ENCODE measurements around the gene PTDSS2. TPM values are rescaled to one million over a fixed set of nuclear protein-coding genes. Genes with fewer than 3 reads are reported as not detected.

The PTDSS2 gene
- total RNA-seq, 1 experiment from 2014 or later = 28.2 TPM

GRCh38 chr11:426851-427250 lies 23.2 kb upstream of the PTDSS2 start:
- intact Hi-C loops (cut with micrococcal nuclease) = no loop called here
- no TSS peak for BruUV-seq (replicated peaks)
- Mint-ChIP-seq H3K27ac (ENCODE audit: low read depth, unreplicated experiment) (no peak overlapping the region), H3K4me1 (ENCODE audit: insufficient read depth, unreplicated experiment) (no peaks in the 10 kb centered on the region), H3K9me3 (ENCODE audit: unreplicated experiment) (no peaks in the 10 kb centered on the region), H3K36me3 (ENCODE audit: insufficient read depth, unreplicated experiment) (peaks cover 8% of the 10 kb centered on the region), H3K27me3 (ENCODE audit: insufficient read depth, unreplicated experiment) (no peaks in the 10 kb centered on the region), H3K4me3 (ENCODE audit: unreplicated experiment) (no peak overlapping the region)
- no peak for DNase-seq (ENCODE audit: unreplicated experiment)
- ChIA-PET POLR2A (no interaction called here), CTCF (interaction anchor here (0.6 kb wide), 2 partner anchors 11 to 12 kb away, joined by 3 to 4 read pairs; no protein-coding TSS in a partner anchor)
- no peak for TF ChIP-seq CTCF (IDR thresholded peaks at IDR 0.05; ENCODE audit: unreplicated experiment)

- intact Hi-C loops (cut with micrococcal nuclease) = no loop called here
- Mint-ChIP-seq H3K9me3 (ENCODE audit: unreplicated experiment) (no peaks in the 10 kb centered on the region), H3K27ac (ENCODE audit: low read depth, unreplicated experiment) (no peak overlapping the region), H3K4me1 (ENCODE audit: insufficient read depth, unreplicated experiment) (no peaks in the 10 kb centered on the region), H3K4me3 (ENCODE audit: unreplicated experiment) (no peak overlapping the region), H3K36me3 (ENCODE audit: insufficient read depth, unreplicated experiment) (peaks cover 8% of the 10 kb centered on the region), H3K27me3 (ENCODE audit: insufficient read depth, unreplicated experiment) (no peaks in the 10 kb centered on the region)
- no peak for TF ChIP-seq CTCF (IDR thresholded peaks at IDR 0.05; ENCODE audit: unreplicated experiment)
- DNase-seq (ENCODE audit: unreplicated experiment) = no peak
- POLR2A ChIA-PET = interaction anchor here (1.1 kb wide), 1 partner anchor 13 kb away, joined by 3 read pairs; the partner anchor contains the start of gene ANO9
- no TSS peak for BruUV-seq (replicated peaks)
- CTCF ChIA-PET = interaction anchor here (0.6 kb wide), 1 partner anchor 64 kb away, joined by 3 read pairs; no protein-coding TSS in a partner anchor
Measured at GRCh38 chr11:428295-428694, 21.8 kb upstream of the PTDSS2 start.

- Mint-ChIP-seq H3K27ac (ENCODE audit: low read depth, unreplicated experiment) (no peak overlapping the region), H3K4me1 (ENCODE audit: insufficient read depth, unreplicated experiment) (no peaks in the 10 kb centered on the region), H3K27me3 (ENCODE audit: insufficient read depth, unreplicated experiment) (no peaks in the 10 kb centered on the region), H3K4me3 (ENCODE audit: unreplicated experiment) (no peak overlapping the region), H3K36me3 (ENCODE audit: insufficient read depth, unreplicated experiment) (peaks cover 8% of the 10 kb centered on the region), H3K9me3 (ENCODE audit: unreplicated experiment) (no peaks in the 10 kb centered on the region)
- intact Hi-C loops (cut with micrococcal nuclease) = no loop called here
- BruUV-seq (replicated peaks) = no TSS peak
- ChIA-PET CTCF (no interaction called here), POLR2A (no interaction called here)
- no peak for DNase-seq (ENCODE audit: unreplicated experiment)
- TF ChIP-seq CTCF (IDR thresholded peaks at IDR 0.05; ENCODE audit: unreplicated experiment) = no peak
Measured at GRCh38 chr11:429391-429790, 20.7 kb upstream of the PTDSS2 start.

- no peak for TF ChIP-seq CTCF (IDR thresholded peaks at IDR 0.05; ENCODE audit: unreplicated experiment)
- Mint-ChIP-seq H3K27ac (ENCODE audit: low read depth, unreplicated experiment) (no peak overlapping the region), H3K36me3 (ENCODE audit: insufficient read depth, unreplicated experiment) (peaks cover 8% of the 10 kb centered on the region), H3K4me3 (ENCODE audit: unreplicated experiment) (no peak overlapping the region), H3K9me3 (ENCODE audit: unreplicated experiment) (no peaks in the 10 kb centered on the region), H3K27me3 (ENCODE audit: insufficient read depth, unreplicated experiment) (no peaks in the 10 kb centered on the region), H3K4me1 (ENCODE audit: insufficient read depth, unreplicated experiment) (no peaks in the 10 kb centered on the region)
- CTCF ChIA-PET = no interaction called here
- intact Hi-C loops (cut with micrococcal nuclease) = no loop called here
- no TSS peak for BruUV-seq (replicated peaks)
- DNase-seq (ENCODE audit: unreplicated experiment) = no peak
- POLR2A ChIA-PET = no interaction called here
Measured at GRCh38 chr11:429931-430456, 20.1 kb upstream of the PTDSS2 start.

Data from MCF 10A (cell line).